CD4-positive, alpha-beta T cell treated with Interleukin-4 for 1 hour (primary cell): Measurements from ENCODE around the gene INPP5D.
"Not testable (repeated sequence)": the region's sequence is repeated elsewhere in the genome, so short reads cannot be mapped to it uniquely, and the experiment has no call there.

Experiments used
- DNase-seq, 2 donors: peaks; one replicate each; pipeline ENCODE4 v3.0.0-alpha.2; 2020 to 2022

The INPP5D gene

DNA sequence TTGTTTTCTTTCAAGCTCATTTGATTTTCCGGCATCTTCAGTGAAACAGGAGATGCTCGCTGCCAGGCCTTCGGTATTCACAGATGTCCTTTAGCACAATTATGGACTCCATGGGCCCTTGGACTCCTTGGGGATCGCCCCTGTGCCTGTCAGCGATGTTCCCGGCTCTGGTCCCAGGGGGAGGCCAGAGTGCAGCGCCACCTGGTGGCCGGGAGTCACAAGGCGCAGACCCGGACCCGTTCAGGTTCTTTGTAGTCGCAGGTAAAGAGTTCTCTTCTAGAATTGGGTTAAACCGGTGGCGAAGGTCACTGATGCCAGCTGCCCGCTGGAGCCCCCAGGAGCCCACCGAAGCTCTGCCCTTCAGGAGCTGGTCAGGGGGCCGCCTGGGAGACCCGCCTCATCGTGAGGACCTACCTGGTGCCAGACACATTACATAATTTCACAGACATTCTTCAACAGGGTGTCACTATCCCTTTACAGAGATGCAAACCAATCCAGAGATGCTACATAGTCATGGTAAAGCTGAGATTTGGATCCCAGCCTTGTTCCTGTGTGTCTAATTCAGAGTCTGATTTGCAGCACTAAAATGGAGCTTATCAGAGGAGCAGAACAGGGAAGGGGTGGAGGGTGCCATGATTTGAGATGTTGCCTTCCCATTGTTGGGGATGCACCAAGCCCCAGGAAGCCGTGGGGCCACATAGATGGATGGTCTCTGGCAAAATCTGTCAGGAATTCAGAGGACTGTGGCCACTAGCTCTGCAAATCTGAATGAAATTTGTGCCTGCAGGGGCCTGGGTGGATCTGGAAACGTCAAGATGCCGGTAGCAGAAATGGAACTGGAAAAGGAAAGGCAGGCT lies 6.0 kb upstream of the INPP5D start:
- DNase-seq, result peak; percentile 61 to 70

DNA sequence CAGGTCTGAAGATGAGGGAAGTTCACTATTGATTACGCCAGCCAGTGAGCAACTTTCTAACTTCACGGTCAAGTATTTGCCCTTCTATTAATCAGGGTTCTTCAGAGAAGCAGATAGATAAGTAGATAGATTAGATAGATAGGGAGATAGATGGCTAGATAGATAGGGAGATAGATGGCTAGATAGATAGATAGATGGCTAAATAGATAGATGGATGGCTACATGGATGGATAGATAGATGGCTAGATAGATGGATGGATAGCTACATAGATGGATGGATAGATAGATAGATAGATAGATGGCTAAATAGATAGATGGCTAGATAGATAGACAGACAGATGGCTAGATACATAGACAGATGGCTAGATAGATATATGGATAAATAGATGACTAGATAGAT lies 4.8 kb upstream of the INPP5D start:
- DNase-seq, result no peak

GRCh38 chr2:233056961-233057605 lies 3.1 kb upstream of the INPP5D start:
- peak in 1 of 2 donors; percentile 4 for DNase-seq

GRCh38 chr2:233058717-233059546 lies 1.2 kb upstream of the INPP5D start:
- DNase-seq, result no peak

GRCh38 chr2:233059547-233059796 lies 670 bp upstream of the INPP5D start:
- DNase-seq, result no peak

DNA sequence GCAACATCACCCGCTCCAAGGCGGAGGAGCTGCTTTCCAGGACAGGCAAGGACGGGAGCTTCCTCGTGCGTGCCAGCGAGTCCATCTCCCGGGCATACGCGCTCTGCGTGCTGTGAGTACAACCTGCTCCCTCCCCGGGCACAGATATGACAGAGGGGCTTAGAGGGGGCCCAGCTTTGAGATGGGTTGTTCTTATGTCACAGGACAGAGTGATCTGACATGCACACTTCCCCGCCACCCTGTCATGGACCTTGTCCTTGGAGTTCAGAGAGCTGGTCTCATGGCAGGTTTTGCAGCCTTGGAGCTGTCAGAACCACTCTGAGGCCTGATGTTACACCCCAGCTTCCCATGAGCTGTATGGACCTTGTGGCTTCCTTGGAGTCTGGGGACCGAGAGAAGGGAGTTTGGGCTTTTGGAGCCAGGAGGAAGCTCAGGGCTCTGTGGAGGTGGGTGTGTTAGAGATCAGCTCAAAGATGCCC lies 398 bp downstream of the INPP5D start:
- DNase-seq, result no peak

DNA sequence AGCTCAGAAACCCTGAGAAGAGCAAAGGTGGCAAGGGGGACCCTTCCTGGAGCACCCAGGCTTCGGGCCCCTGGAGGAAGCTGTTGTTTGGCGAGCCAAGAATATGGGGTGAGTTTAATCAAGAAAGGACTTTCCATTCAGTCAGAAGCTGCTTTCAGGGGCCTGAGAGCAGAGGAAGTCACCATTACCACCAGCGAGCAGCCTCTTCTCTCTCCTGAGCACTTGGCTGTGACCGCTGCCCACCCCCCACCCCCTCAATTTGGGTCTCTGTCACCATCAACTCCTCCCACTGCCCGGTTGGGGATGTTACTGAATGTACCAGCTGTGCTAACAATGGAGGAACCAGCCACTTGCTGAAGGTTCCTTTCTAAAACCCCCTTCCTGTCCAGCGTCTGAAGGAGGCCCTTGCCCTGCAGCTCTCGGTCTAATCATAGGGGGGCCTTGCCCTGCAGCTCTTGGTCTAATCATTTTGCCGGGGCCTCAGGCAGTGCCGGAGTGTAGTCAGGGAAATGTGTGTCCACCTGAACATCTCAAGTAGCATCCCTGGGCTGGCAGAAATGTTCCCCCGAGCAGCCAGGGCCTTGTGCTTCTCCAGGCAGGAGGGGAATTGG lies 943 bp downstream of the INPP5D start:
- peak in 1 of 2 donors; percentile 50 for DNase-seq

- DNase-seq, result peak in 1 of 2 donors; percentile 36
Observed at GRCh38 chr2:233061591-233062450, 1.7 kb downstream of the INPP5D start.

- DNase-seq, result no peak
Observed at GRCh38 chr2:233062451-233062850, 2.3 kb downstream of the INPP5D start.

- DNase-seq, result no peak
Observed at GRCh38 chr2:233062946-233063268, 2.8 kb downstream of the INPP5D start.

- DNase-seq, result peak in 1 of 2 donors; percentile 45
Observed at GRCh38 chr2:233063269-233063975, 3.3 kb downstream of the INPP5D start.

DNA sequence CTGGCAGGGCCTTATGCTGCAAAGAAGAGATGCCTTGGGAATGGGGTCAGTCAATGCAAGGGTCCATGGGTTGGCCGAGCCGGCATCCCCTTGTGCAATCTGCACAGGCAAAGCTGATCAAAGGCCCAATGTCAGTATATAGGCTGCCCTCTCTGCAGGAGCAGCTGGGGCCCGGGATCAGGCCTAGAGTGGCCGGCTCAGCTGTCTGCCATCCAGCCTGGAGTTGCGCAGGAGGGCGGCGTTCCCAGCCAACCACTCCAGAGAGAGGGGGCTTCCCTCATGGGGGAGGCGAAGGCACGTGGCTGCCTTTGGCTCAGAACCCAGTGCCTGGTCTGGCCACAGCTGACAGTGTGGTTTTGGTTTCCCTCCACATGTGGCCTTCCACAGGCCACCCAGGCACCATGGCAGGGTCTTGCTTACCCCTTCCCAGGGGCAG lies 3.9 kb downstream of the INPP5D start:
- DNase-seq, result no peak

DNA sequence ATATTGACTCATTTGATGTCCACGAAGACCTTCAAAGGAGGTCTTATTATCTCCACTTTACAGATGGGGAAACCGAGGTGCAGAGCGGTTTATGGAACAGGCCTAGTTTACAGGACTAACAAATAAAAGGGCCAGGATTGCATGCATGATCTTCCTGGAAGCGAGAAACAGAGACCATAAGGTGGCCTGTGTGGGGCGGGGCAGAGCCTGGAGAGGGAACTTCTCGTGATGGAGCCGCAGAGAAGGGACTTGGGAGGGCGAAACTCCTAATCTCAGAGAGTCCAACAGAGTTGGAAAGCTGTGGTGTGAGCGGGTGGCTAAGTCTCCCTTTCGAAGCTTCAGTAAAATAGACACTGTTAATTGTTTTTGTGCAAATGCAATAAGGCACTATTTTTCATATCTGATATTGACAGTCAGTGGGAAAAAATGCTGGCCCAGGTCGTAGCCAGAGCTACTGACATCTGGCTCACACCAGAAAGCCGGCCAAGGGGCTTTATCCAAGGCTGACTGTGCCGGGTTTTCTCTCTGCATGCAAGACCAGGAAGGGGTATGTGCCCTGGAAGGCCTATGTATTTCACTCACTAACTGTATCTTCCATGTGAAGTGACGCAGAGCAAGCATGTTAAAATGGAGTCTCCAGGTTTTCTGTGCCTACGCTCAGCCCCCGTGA lies 4.5 kb downstream of the INPP5D start:
- no peak for DNase-seq

DNA sequence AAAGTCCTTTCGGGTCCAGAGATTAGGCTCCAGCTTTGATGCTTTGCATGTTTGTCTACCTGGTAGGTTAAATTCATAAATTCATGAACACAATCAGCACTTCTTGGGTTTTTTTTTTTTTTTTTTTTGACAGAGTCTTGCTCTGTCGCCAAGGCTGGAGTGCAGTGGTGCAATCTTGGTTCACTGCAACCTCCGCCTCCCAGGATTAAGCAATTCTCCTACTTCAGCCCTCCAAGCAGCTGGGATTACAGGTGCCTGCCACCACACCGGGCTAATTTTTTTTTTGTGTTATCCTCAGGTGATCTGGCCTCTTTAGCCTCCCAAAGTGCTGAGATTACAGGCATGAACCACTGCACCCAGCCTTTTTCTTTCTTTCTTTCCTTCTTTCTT lies 5.1 kb downstream of the INPP5D start:
- not testable (repeated sequence) for DNase-seq

DNA sequence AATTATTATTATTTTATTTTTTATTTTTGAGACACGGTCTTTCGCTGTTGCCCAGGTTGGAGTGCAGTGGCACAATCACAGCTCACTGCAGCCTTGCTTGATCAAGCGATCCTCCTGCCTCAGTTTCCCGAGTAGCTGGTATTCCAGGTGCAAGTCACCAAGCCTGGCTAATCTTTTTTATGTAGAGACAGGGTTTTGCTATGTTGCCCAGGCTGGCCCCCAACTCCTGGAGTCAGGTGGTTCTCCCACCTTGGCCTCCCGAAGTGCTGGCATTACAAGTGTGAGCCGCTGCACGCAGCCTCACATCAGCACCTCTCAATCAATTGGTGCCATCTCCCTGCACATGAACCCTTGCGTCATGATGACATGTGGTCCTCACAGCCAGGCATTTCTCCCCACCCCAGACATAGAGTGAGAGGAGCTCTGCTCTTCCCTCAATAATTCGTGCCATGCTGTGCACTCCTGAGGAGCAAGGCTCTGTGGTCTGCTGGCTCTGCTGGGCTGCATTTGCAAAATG lies 5.9 kb downstream of the INPP5D start:
- DNase-seq, result no peak

- DNase-seq, result no peak
Observed at GRCh38 chr2:233068762-233069418, 8.7 kb downstream of the INPP5D start.

GRCh38 chr2:233072838-233073237 lies 12.7 kb downstream of the INPP5D start:
- no peak for DNase-seq

DNA sequence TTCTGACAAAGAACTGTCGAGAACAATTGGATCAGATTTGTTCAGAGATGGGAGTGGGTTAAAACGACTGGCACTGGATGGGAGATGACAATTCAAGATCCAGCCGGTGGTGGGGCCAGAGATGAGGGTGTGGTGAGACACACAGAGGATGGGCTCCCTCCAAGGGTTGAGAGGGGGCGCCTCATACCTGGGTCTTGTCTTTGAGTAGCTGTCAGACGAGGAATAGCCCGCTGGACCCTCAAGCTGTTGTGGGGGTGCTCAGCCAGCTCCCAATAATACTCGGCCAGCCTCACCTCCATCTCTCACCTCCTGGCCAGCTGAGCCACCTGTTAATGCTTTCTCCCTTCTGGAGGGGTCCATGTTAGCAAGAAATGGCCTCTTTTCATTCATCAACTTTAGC lies 14.0 kb downstream of the INPP5D start:
- no peak for DNase-seq

DNA sequence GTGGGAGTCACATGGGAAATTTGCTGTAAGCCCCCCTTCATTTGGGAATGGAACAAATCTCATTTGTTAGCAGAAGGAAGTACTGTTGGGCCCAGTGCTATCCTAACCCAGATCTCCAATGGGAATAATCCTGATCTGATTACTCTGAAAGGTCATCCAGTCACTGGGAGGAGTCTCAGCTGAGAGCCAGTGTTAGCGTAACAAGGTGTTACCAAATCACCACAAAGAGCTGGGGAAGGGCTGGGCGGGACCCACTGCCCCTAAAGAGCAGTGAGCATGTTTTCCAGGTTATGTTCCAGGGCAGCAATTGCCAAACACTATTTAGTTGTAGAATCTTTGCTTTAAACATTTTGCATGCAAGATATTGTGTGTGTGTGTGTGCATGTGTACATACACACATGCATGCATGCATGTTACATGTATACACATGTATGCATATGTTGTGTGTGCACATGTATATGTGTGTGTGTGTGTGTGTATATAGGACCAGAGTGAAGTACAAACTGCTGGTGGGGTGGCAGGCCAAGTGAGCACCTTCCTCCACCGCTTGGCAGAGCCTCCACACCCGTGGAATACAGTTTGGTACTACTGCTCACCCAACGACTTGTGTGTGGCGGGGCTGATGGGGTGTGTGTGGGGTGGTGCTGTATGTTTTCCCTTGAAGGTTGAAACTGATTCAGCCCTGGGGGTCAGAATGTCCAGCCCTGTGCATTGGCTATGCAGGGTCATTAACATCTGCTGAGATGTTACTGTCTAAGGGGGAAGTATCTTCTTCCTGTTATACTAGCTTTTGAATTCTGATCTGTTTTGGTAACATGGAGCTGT lies 15.2 kb downstream of the INPP5D start:
- DNase-seq, result no peak
